GM12874 (cell line): ENCODE results near the gene IGFALS.

Source experiments
- TF ChIP-seq, protein P1 (sequence below): IDR thresholded peaks from 2 replicates; pipeline ENCODE4 v1.5.1; 2011; ENCODE audit warnings: low read depth, mild to moderate bottlenecking, control low read depth, low read length, moderate library complexity; ENCODE audit not compliant: insufficient read depth

Gene IGFALS

DNA sequence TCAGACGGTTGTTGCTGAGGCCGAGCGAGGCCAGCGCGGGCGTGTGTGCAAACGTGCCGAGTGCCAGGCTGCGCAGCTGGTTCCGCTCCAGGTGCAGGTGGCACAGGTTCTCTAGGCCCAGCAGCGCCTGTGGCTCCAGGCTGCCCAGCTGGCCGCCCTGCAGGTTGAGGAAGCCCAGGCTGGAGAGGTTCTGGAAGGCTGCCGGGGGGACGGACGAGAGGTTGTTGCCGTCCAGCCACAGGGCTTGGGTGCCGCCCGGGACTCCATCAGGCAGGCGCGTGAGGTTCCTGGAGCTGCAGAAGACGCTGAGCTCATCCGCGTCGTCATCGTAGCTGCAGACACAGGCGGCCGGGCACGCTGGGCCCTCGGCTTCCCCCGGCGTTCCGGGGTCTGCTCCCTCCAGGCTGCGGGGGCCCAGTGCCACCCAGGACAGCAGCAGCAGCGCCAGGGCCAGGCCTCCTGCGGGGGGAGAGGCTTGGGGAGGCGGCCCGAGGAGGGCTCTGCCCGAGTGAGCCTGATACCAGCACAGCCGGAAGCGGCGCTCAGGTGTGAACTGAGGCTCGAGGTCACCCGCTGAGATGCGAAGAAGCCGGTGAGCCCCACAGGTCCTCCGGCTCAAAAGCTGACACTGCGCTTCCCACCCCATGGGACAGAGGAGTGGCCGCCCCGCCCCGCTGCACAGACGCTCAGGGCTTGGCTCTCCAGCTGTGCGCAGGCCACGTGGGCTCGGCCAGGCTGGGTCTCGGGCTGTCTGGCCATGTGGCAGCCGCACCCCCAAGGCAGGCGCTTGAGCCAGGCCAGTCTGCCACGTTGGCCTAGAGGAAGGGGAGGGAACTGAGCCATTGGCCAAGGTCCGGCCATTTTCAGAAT, 1.3 kb downstream of the IGFALS start:
- TF ChIP-seq, protein P1, sequence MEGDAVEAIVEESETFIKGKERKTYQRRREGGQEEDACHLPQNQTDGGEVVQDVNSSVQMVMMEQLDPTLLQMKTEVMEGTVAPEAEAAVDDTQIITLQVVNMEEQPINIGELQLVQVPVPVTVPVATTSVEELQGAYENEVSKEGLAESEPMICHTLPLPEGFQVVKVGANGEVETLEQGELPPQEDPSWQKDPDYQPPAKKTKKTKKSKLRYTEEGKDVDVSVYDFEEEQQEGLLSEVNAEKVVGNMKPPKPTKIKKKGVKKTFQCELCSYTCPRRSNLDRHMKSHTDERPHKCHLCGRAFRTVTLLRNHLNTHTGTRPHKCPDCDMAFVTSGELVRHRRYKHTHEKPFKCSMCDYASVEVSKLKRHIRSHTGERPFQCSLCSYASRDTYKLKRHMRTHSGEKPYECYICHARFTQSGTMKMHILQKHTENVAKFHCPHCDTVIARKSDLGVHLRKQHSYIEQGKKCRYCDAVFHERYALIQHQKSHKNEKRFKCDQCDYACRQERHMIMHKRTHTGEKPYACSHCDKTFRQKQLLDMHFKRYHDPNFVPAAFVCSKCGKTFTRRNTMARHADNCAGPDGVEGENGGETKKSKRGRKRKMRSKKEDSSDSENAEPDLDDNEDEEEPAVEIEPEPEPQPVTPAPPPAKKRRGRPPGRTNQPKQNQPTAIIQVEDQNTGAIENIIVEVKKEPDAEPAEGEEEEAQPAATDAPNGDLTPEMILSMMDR: no peak

DNA sequence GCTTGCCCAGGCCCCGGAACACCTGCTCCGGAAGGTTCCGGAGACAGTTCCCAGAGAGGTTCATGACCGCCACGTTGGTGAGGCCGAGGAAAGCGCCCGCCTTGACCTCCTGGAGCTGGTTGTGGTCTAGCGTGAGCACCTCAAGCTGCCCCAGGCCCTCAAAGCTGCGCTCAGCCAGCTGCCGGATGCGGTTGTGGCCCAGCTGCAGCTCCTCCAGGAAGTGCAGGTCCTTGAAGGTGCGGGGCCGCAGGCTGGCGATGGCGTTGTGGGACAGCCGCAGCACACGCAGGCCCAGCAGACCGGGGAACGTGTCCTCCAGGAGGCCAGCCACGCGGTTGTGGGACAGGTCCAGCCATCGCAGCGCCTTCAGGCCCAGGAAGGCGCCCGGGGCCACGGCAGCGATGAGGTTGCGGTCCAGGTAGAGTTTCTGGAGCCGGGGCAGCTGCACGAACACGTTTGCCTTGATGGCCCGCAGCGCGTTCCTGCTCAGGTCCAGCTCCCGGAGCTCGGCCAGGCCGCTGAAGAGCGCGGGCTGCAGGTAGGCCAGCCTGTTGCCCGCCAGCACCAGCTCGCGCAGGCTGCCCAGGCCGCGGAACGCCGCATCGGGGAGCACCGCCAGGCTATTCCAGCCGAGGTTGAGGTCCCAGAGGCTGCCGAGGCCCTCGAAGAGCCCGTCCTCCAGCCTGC, 2.1 kb downstream of the IGFALS start:
- TF ChIP-seq, protein P1: no peak

DNA sequence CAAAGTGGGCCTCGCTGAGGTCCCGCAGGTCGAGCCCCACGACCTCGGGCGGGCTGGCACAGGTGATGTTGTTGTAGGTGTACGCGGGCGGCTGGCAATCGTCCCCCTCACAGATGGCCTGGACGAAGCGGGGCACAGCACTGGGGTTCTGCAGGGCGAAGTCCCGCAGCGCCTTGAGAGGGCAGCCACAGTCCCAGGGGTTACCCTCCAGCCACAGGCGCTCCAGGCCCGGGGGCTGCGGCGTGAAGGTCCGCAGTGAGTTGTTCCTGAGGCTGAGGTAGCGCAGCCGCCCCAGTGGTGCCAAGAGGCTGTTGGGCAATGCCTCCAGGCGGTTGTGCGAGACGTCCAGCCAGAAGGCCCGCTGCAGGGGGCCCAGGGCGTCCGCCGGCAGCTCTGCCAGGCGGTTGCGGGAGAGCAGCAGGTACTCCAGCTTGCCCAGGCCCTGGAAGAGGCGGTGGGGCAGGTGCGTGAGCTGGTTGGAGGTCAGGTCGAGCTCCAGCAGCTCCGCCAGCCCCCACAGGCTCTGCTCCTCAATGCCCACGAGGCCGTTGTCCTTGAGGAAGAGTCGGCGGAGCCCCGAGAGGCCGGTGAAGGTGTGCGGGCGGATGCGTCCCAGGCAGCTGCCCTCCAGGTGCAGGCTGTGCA, 2.8 kb downstream of the IGFALS start:
- TF ChIP-seq, protein P1: no peak

DNA sequence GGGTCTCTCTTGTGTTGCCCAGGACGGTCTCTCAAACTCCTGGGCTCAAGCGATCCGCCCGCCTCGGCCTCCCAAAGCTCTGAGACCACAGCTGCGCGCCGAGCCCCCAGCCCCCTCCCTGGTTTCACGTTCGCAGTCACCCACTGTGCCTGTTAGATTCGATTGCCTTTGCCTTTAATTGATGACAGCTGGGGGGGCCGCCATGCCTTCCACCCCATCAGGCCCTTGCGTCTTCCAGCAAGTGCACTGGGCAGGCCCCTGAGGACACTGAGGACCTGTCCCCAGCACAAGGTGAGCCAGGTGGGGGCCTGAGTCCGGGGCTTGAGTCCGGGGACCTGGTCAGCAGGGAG, 3.3 kb downstream of the IGFALS start:
- TF ChIP-seq, protein P1: no peak

DNA sequence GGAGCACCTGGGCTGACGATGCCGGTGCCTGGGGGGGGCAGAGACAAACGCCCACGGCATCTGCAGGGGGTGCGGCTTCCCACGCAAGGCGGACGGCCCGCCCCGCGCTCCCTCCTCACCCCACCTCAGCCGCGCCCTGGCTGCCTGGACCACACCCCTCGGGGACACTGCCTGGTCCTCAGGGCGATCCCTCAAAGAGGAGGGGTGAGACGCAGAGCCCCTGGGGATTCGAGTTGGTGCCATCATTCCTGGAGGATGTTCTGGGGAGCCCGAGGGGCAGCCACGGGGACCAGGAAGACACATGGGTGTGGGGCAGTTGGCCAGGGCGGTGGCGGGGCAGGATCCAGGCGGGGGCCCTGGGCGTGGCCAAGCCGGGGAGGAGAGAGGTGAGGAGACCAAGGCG, 3.9 kb downstream of the IGFALS start:
- TF ChIP-seq, protein P1: no peak

DNA sequence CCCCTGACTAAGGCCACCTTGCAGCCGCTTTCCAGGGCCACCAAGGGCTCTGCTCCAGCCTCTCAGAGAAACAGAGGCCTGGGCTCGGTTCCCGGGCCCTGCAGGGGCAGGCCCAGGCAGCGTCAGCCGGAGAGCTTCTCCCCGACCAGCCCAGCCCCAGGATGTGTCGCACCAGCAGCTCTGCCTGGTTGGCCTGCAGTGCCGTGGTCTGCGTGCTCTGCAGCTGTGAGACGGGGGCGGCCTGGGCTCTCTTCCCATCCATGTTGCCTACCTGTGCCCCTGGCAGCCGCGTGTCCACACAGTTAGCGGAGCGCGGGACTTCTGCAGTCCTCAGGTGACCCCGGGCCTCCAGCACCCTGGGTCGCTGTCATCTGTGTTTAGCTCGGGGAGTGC, 4.8 kb downstream of the IGFALS start:
- TF ChIP-seq, protein P1: no peak

DNA sequence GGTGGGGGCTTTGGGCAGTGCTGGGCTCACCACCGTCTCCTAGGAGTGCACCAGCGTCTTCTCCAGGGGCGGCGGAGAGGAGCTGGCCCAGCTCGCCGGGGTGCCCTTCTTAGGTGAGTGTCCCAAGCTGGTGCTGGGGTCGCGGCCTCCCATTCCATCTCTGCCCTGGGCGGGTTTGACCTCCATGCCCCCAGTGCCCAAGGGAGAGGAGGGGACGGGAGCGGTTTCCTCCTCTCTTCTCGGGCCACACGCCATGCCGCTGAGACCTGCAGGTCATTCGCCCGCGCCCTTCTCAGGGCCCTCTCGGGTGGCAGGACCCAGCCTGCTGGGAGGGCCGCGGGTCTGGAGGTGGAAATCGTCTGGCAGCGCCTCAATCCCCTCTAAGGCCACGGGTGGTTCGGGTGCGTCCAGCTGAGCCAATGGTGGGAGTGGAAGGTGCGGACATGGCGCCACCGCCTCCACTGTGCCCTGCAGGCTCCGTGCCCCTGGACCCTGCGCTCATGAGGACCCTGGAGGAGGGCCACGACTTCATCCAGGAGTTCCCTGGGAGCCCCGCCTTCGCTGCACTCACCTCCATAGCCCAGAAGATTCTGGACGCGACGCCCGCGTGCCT, 5.3 kb downstream of the IGFALS start:
- TF ChIP-seq, protein P1: no peak
